HFF-Myc (cell line): Measurements from ENCODE around the gene PRRT1B.

Source experiments
- DNase-seq: peaks from one replicate; pipeline ENCODE4 v3.0.0-alpha.2; 2011; ENCODE audit warnings: low read depth; ENCODE audit errors: extremely low read depth
- H3K4me3 ChIP-seq: replicated peaks from 2 replicates; pipeline ENCODE4 v1.5.1; 2011; ENCODE audit warnings: low read depth, mild to moderate bottlenecking, control low read depth, low read length
- TF ChIP-seq, protein P1 (sequence below): IDR thresholded peaks from 2 replicates; pipeline ENCODE4 v1.5.1; 2012; ENCODE audit warnings: mild to moderate bottlenecking, low read depth, low read length, control low read depth; ENCODE audit errors: missing control alignments

The PRRT1B gene

DNA sequence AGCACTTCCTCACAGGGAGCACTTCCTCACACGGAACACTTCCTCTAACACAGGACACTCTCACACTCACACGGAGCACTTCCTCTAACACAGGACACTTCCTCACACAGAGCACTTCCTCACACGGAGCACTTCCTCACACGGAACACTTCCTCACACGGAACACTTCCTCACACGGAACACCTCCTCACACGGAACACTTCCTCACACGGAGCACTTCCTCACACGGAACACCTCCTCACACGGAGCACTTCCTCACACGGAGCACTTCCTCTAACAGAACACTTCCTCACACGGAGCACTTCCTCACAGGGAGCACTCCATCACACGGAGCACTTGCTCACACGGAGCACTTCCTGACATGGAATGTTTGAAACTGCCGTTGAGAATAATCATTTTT is 29.2 kb upstream of the PRRT1B start:
- TF ChIP-seq, protein P1, sequence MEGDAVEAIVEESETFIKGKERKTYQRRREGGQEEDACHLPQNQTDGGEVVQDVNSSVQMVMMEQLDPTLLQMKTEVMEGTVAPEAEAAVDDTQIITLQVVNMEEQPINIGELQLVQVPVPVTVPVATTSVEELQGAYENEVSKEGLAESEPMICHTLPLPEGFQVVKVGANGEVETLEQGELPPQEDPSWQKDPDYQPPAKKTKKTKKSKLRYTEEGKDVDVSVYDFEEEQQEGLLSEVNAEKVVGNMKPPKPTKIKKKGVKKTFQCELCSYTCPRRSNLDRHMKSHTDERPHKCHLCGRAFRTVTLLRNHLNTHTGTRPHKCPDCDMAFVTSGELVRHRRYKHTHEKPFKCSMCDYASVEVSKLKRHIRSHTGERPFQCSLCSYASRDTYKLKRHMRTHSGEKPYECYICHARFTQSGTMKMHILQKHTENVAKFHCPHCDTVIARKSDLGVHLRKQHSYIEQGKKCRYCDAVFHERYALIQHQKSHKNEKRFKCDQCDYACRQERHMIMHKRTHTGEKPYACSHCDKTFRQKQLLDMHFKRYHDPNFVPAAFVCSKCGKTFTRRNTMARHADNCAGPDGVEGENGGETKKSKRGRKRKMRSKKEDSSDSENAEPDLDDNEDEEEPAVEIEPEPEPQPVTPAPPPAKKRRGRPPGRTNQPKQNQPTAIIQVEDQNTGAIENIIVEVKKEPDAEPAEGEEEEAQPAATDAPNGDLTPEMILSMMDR = no peak
- DNase-seq = no peak
- no peak overlapping the region for H3K4me3 ChIP-seq

DNA sequence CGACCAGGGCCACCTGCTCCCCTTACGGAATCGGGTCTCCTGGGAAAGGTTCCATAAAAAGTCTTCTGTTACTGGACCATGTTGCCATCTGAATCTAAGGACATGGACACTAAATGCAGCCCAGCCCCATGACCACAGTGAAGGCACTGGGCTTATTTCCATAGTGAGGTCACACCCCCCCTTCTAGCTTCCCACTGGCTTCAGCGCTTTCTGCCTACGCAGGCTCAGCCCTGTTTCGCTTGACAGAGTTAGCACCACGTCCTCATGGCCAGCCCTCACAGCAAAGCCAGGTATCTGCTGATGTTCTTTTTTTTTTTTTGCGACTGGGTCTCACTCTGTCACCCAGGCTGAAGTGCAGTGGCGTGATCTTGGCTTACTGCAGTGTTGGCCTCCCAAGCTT is 28.4 kb upstream of the PRRT1B start:
- DNase-seq = no peak
- TF ChIP-seq, protein P1 = no peak
- H3K4me3 ChIP-seq = no peak overlapping the region

DNA sequence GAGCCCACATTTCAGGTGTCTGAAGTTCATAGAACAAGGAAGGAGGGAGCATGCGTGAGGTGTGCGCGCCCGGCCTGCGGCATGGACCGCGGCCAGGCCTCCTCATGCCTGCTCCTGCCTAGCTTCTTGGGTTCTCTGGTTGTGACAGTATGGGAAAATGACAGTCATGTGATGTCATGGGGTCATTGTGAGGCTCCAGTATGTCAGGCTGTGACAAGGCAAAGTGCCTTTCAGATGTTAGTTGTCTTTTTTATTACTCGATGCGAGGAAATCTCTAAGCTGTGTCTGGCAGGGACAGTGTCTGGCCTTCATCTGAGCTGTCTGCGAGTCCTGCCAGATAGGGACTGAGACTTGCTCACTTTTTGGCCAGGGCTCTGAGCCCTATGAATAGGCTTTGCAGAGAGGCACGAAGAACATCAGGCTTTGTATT is 27.5 kb upstream of the PRRT1B start:
- DNase-seq = no peak
- H3K4me3 ChIP-seq = no peak overlapping the region
- TF ChIP-seq, protein P1 = no peak

DNA sequence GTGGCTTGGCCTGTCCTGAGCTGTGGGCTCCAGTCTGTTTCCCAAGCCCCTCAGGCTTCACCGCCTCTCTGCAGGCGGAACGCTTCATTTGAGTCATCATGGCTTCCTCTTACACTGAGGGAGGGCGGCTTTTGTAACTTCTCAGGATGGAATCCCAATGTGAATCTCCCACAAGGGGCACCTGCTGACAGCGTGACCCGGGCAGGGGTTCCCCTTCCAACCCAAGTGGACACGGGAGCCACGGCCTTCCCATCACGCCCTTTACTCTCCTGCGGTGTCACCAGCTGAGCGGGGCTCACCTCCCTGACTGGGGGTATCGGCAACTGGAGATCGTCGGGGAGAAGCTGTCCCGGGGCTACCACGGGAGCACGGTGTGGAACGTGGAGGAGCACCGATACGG is 26.8 kb upstream of the PRRT1B start:
- DNase-seq = no peak
- TF ChIP-seq, protein P1 = no peak
- H3K4me3 ChIP-seq = no peak overlapping the region

DNA sequence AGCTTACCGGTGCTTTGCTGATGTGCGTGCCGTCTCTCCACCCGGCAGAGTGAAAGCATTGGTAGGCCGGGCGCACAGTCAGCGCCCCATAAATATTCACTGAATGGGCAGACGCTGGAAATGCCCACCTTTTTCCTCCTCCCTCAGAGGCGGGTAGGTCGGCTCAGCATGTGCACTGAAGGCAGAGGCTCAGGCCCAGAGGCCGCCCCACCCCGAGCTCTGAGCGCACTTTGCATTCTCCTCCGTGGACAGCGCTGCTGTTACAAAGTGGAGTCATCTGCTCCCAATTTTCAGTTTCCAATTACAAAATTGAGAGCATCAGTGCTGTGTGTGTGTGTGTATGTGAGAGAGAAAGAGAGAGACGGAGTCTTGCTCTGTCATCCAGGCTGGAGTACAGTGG is 24.8 kb upstream of the PRRT1B start:
- no peak overlapping the region for H3K4me3 ChIP-seq
- TF ChIP-seq, protein P1 = no peak
- DNase-seq = no peak

DNA sequence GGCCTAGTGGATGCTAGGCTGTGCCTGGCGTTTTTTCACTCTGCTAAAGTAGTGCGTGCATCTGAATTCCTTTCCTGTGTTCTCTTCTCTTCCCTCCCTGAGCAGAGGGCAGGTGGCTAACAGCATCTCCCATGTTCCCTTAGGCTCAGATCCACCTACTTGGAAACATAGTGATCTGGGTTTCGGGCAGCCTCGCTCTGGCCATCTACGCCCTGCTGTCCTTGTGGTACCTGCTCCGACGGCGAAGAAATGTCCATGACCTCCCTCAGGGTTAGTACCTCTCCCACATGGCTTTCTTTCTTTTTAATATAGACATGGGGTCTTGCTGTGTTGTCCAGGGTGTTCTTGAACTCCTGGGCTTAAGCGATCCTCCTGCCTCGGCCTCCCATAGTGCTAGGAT is 24.1 kb upstream of the PRRT1B start:
- H3K4me3 ChIP-seq = no peak overlapping the region
- DNase-seq = no peak
- TF ChIP-seq, protein P1 = no peak

DNA sequence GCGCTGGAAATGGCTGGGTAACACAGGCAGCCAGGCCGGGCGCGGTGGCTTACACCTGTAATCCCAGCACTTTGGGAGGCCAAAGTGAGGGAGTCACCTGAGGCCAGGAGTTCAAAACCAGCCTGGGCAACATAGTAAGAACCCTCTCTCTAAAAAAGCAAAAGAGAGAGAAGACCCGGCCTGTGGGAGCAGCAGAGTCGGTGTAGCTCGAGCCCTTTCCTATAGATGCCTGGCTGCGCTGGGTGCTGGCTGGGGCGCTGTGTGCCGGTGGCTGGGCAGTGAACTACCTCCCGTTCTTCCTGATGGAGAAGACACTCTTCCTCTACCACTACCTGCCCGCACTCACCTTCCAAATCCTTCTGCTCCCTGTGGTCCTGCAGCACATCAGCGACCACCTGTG is 23.5 kb upstream of the PRRT1B start:
- TF ChIP-seq, protein P1 = no peak
- H3K4me3 ChIP-seq = no peak overlapping the region
- no peak for DNase-seq
